HCT116 (cell line): ENCODE data around the gene COG8. TPM values are rescaled to one million over a fixed set of nuclear protein-coding genes. Genes with fewer than 3 reads are reported as not detected.

ENCODE experiments used
- ATAC-seq: fragments of 200-7000 bp; cut with Tn5 transposase; 2 replicates; pipeline ENCODE4 v1.9.1; 2020; ENCODE audit warnings: mild to moderate bottlenecking, moderate library complexity
- BruUV-seq: library from RNA; stranded (reverse); fragments of 400-500 nt; replicated peaks from 2 replicates; lab custom pipeline; 2021; lab: Mats Ljungman, UMichigan
- CTCF ChIA-PET: fragments of 300-600 bp; sonication (Branson Sonifier 250); formaldehyde crosslinking; loops from one replicate; lab custom pipeline; 2021; ENCODE audit warnings: antibody characterized with exemption; lab: Charles Lee
- POLR2A ChIA-PET: fragments of 300-600, 350-600 bp; sonication (Branson Sonifier 250); formaldehyde crosslinking; loops from one replicate; lab custom pipeline; 2021; ENCODE audit warnings: antibody characterized with exemption; lab: Charles Lee
- RAD21 ChIA-PET, 2 experiments: fragments of 300-600 bp; sonication (Branson Sonifier 250); formaldehyde crosslinking; loops; one replicate each; lab custom pipeline; 2023; ENCODE audit warnings: low total read pairs in 2 of 2; ENCODE audit not compliant: uncharacterized antibody in 2 of 2, unreplicated experiment in 2 of 2, low non-redundant PET in 1 of 2; lab: Charles Lee
- DNase-seq: peaks from one replicate; pipeline ENCODE4 v3.0.0-alpha.2; 2010; ENCODE audit warnings: low read depth, low spot score
- H2AFZ ChIP-seq: fragments of 200-600 bp; shearing (Covaris generic), sonication (generic); 2 replicates; pipeline ENCODE4 v1.6.1; 2017; ENCODE audit warnings: low read depth, mixed run types, mixed read lengths, antibody characterized with exemption, low read length; ENCODE audit not compliant: poor library complexity, severe bottlenecking
- H3K27ac ChIP-seq: 2 replicates; pipeline ENCODE4 v1.5.1; 2012; ENCODE audit warnings: low read depth, low read length
- H3K27me3 ChIP-seq: fragments of 200-600 bp; sonication (generic); 2 replicates; pipeline ENCODE4 v1.6.1; 2016; ENCODE audit warnings: mixed run types, low read length, mixed read lengths; ENCODE audit not compliant: insufficient read depth
- H3K36me3 ChIP-seq, 2 experiments: fragments of 200-500 bp in 1 of 2; fragments of 200-600 bp in 1 of 2; sonication (Bioruptor generic) in 1 of 2; sonication (generic) in 1 of 2; 2 replicates each; pipeline versions ENCODE4 v1.5.1 to v1.6.1; 2014 to 2016; ENCODE audit warnings: low read length in 2 of 2, inconsistent platforms in 1 of 2, mixed read lengths in 1 of 2, mixed run types in 1 of 2; ENCODE audit not compliant: insufficient read depth in 2 of 2, control insufficient read depth in 1 of 2
- H3K4me1 ChIP-seq, 2 experiments: fragments of 200-600 bp in 1 of 2; sonication (generic) in 1 of 2; 2 replicates each; pipeline versions ENCODE4 v1.5.1 to v1.6.1; 2012 to 2017; ENCODE audit warnings: low read length in 2 of 2, inconsistent platforms in 1 of 2, mild to moderate bottlenecking in 1 of 2, mixed read lengths in 1 of 2, mixed run types in 1 of 2, moderate library complexity in 1 of 2; ENCODE audit not compliant: insufficient read depth in 2 of 2, control insufficient read depth in 1 of 2
- H3K4me2 ChIP-seq: fragments of 200-600 bp; sonication (generic); 2 replicates; pipeline ENCODE4 v1.6.1; 2017; ENCODE audit warnings: mixed run types, low read length, mixed read lengths
- H3K4me3 ChIP-seq, 2 experiments: fragments of 200-600 bp in 1 of 2; sonication (generic) in 1 of 2; replicated peaks in 1 of 2; 2 replicates each; pipeline ENCODE4 v1.5.1; 2011 to 2016; ENCODE audit warnings: low read length in 2 of 2, control low read depth in 1 of 2, low read depth in 1 of 2, mild to moderate bottlenecking in 1 of 2, mixed read lengths in 1 of 2, mixed run types in 1 of 2
- H3K79me2 ChIP-seq: fragments of 200-600 bp; sonication (generic); 2 replicates; pipeline ENCODE4 v1.6.1; 2017; ENCODE audit warnings: mild to moderate bottlenecking, mixed run types, low read length, moderate library complexity, mixed read lengths; ENCODE audit not compliant: insufficient read depth
- H3K9ac ChIP-seq: fragments of 200-600 bp; sonication (generic); 2 replicates; pipeline ENCODE4 v1.6.1; 2016; ENCODE audit warnings: low read length, mixed read lengths
- H3K9me2 ChIP-seq: fragments of 200-600 bp; sonication (generic), shearing (Covaris generic); 2 replicates; pipeline ENCODE4 v1.6.1; 2017; ENCODE audit warnings: mixed run types, mild to moderate bottlenecking, moderate library complexity; ENCODE audit not compliant: insufficient read depth
- H3K9me3 ChIP-seq, 2 experiments: fragments of 200-500 bp in 1 of 2; fragments of 200-600 bp in 1 of 2; sonication (Bioruptor generic) in 1 of 2; sonication (generic) in 1 of 2; 2 replicates each; pipeline ENCODE4 v1.6.1; 2014 to 2017; ENCODE audit warnings: low read length in 2 of 2, mixed read lengths in 2 of 2, inconsistent platforms in 1 of 2, low read depth in 1 of 2, mild to moderate bottlenecking in 1 of 2, mixed run types in 1 of 2, moderate library complexity in 1 of 2; ENCODE audit not compliant: control insufficient read depth in 1 of 2, insufficient read depth in 1 of 2
- H4K20me1 ChIP-seq: fragments of 200-600 bp; sonication (generic), shearing (Covaris generic); 2 replicates; pipeline ENCODE4 v1.6.1; 2017; ENCODE audit warnings: mixed run types, mild to moderate bottlenecking, moderate library complexity; ENCODE audit not compliant: insufficient read depth
- ATF3 ChIP-seq: IDR thresholded peaks from 2 replicates; pipeline ENCODE4 v1.6.1; 2012
- CEBPB ChIP-seq: IDR thresholded peaks from 2 replicates; pipeline ENCODE4 v1.6.1; 2012; ENCODE audit warnings: low read depth
- CTCF ChIP-seq, 3 experiments: fragments of 200-600 bp in 1 of 3; sonication (generic) in 1 of 3; IDR thresholded peaks in 2 of 3; conservative IDR thresholded peaks in 1 of 3; 2 replicates each; pipeline ENCODE4 v1.5.1; 2012 to 2017; ENCODE audit warnings: low read depth in 2 of 3, low read length in 2 of 3, antibody characterized with exemption in 1 of 3, borderline replicate concordance in 1 of 3, control low read depth in 1 of 3, mild to moderate bottlenecking in 1 of 3, mixed read lengths in 1 of 3, mixed run types in 1 of 3, moderate library complexity in 1 of 3; ENCODE audit not compliant: insufficient read depth in 1 of 3
- EGR1 ChIP-seq: IDR thresholded peaks from 2 replicates; pipeline ENCODE4 v1.6.1; 2012; ENCODE audit warnings: low read depth
- ELF1 ChIP-seq: IDR thresholded peaks from 2 replicates; pipeline ENCODE4 v1.6.1; 2012; ENCODE audit warnings: low read depth, borderline replicate concordance
- EZH2 ChIP-seq: fragments of 200-600 bp; sonication (generic); IDR thresholded peaks from 2 replicates; pipeline ENCODE4 v1.6.1; 2017; ENCODE audit warnings: antibody characterized with exemption, mixed run types
- EZH2phosphoT487 ChIP-seq: fragments of 200-600 bp; IDR thresholded peaks from 2 replicates; pipeline ENCODE4 v1.6.1; 2018; ENCODE audit warnings: antibody characterized with exemption, borderline replicate concordance
- FOSL1 ChIP-seq: IDR thresholded peaks from 2 replicates; pipeline ENCODE4 v1.6.1; 2012; ENCODE audit warnings: low read depth
- MAX ChIP-seq: IDR thresholded peaks from 2 replicates; pipeline ENCODE4 v1.6.1; 2012
- POLR2A ChIP-seq: IDR thresholded peaks from 2 replicates; pipeline ENCODE4 v1.7.0; 2011; ENCODE audit warnings: borderline replicate concordance; ENCODE audit not compliant: insufficient read depth, insufficient read length; ENCODE audit errors: extremely low read depth
- POLR2AphosphoS5 ChIP-seq: IDR thresholded peaks from 2 replicates; pipeline ENCODE4 v1.6.1; 2011; ENCODE audit warnings: mild to moderate bottlenecking, low read depth, low read length, moderate library complexity
- RAD21 ChIP-seq: IDR thresholded peaks from 2 replicates; pipeline ENCODE4 v1.6.1; 2012; ENCODE audit warnings: low read depth, mild to moderate bottlenecking
- REST ChIP-seq: IDR thresholded peaks from 2 replicates; pipeline ENCODE4 v1.6.1; 2012; ENCODE audit warnings: low read depth
- SIN3A ChIP-seq: IDR thresholded peaks from 2 replicates; pipeline ENCODE4 v1.6.1; 2012; ENCODE audit warnings: low read depth
- SP1 ChIP-seq: IDR thresholded peaks from 2 replicates; pipeline ENCODE4 v1.6.1; 2012; ENCODE audit warnings: low read depth
- TCF7L2 ChIP-seq: IDR thresholded peaks from 2 replicates; pipeline ENCODE4 v1.7.0; 2011; ENCODE audit warnings: borderline replicate concordance, inconsistent platforms; ENCODE audit not compliant: insufficient read depth, insufficient read length; ENCODE audit errors: extremely low read depth
- YY1 ChIP-seq: IDR thresholded peaks from 2 replicates; pipeline ENCODE4 v1.6.1; 2011; ENCODE audit warnings: low read length, low read depth, moderate library complexity, mild to moderate bottlenecking; ENCODE audit not compliant: insufficient replicate concordance; ENCODE audit errors: extremely low read depth
- ZBTB33 ChIP-seq: IDR thresholded peaks from 2 replicates; pipeline ENCODE4 v1.6.1; 2011; ENCODE audit warnings: mild to moderate bottlenecking, low read length, moderate library complexity; ENCODE audit not compliant: insufficient replicate concordance; ENCODE audit errors: extremely low read depth
- ZNF274 ChIP-seq: fragments of 200-500 bp; sonication (Bioruptor generic); IDR thresholded peaks from 2 replicates; pipeline ENCODE4 v1.6.1; 2014; ENCODE audit warnings: mild to moderate bottlenecking, low read depth, low read length, inconsistent platforms
- intact Hi-C: fragments of 100-400 bp; cut with micrococcal nuclease; formaldehyde crosslinking; loops from 2 replicates; pipeline ENCODE4 v1.10.0; 2022
- total RNA-seq: library from RNA; stranded (reverse); gene quantifications from one replicate; pipeline ENCODE4 v1.2.1, GENCODE V29; 2021; ENCODE audit not compliant: unreplicated experiment

Gene COG8
- total RNA-seq, 1 experiment from 2014 or later: 50.3 TPM

- H3K4me2 ChIP-seq: no peak overlapping the region
- BruUV-seq: no TSS peak
Measured at GRCh38 chr16:69294051-69294450, 45.3 kb downstream of the COG8 start.

More at GRCh38 chr16:69294051-69294450, 45.3 kb downstream of the COG8 start:
- no peaks in the 10 kb centered on the region for H3K79me2 ChIP-seq
- H3K4me1 ChIP-seq: no peaks in the 10 kb centered on the region
- RAD21 ChIA-PET: no interaction called here
- H3K27ac ChIP-seq: no peak overlapping the region
- no peak overlapping the region for H3K4me3 ChIP-seq
- TF ChIP-seq SP1 (no peak), ZBTB33 (no peak), TCF7L2 (no peak), CEBPB (no peak), ATF3 (no peak), SIN3A (no peak), MAX (no peak), ZNF274 (no peak), FOSL1 (no peak), POLR2A (no peak), YY1 (no peak), EZH2phosphoT487 (no peak), EGR1 (no peak), REST (no peak), CTCF (IDR thresholded peaks at IDR 0.05 in 2 of 3, conservative IDR thresholded peaks at IDR 0.05 in 1 of 3; ENCODE audit: borderline replicate concordance in 1 of 3, insufficient read depth in 1 of 3, low read depth in 2 of 3, low read length in 2 of 3) (no peak), ELF1 (no peak), EZH2 (no peak), RAD21 (no peak), POLR2AphosphoS5 (no peak)
- CTCF ChIA-PET: no interaction called here
- H3K27me3 ChIP-seq: no peaks in the 10 kb centered on the region
- intact Hi-C loops: no loop called here
- H3K36me3 ChIP-seq: no peaks in the 10 kb centered on the region
- no peaks in the 10 kb centered on the region; the same call in 1 of the 2 replicates for H4K20me1 ChIP-seq
- POLR2A ChIA-PET: no interaction called here
- H3K9me3 ChIP-seq: no peaks in the 10 kb centered on the region
- no peaks in the 10 kb centered on the region for H3K9me2 ChIP-seq
- H2AFZ ChIP-seq: no peak overlapping the region
- H3K9ac ChIP-seq: no peak overlapping the region
- ATAC-seq (no peak), DNase-seq (no peak)
